Vagina (tissue), 2 donors: ENCODE measurements around the gene TNRC18. TPM values are rescaled to one million over a fixed set of nuclear protein-coding genes. Genes with fewer than 3 reads are reported as not detected.

Experiments used
- DNase-seq, 2 donors: peaks; one replicate each; pipeline ENCODE4 v3.0.0-alpha.2; 2017; ENCODE audit errors: extremely low spot score in 2 of 2
- H3K27ac ChIP-seq: fragments of 200-600 bp; sonication (generic); one replicate; pipeline ENCODE4 v1.5.1; 2019
- H3K27me3 ChIP-seq: fragments of 200-600 bp; sonication (generic); one replicate; pipeline ENCODE4 v1.5.1; 2019
- H3K36me3 ChIP-seq, 2 donors: fragments of 200-600 bp; sonication (generic); one replicate each; pipeline ENCODE4 v1.5.1; 2017 to 2019
- H3K4me1 ChIP-seq: fragments of 200-600 bp; sonication (generic); one replicate; pipeline ENCODE4 v1.5.1; 2019
- H3K4me3 ChIP-seq, 2 donors: fragments of 200-600 bp; sonication (generic); 1 replicate in 1 of 2; 2 replicates in 1 of 2; pipeline ENCODE4 v1.5.1; 2016 to 2019
- H3K9me3 ChIP-seq: fragments of 200-600 bp; sonication (generic); one replicate; pipeline ENCODE4 v1.5.1; 2019
- CTCF ChIP-seq, 3 experiments: fragments of 450-650 bp in 2 of 3; fragments of 200-600 bp in 1 of 3; sonication (generic) in 1 of 3; IDR thresholded peaks; one replicate each; pipeline ENCODE4 v1.5.1; 2017 to 2019; ENCODE audit warnings: antibody characterized with exemption in 3 of 3, mild to moderate bottlenecking in 2 of 3, moderate library complexity in 2 of 3
- POLR2A ChIP-seq, 2 donors: fragments of 450-650 bp; IDR thresholded peaks; one replicate each; pipeline ENCODE4 v1.6.1; 2017; ENCODE audit warnings: antibody characterized with exemption in 2 of 2, mild to moderate bottlenecking in 2 of 2, moderate library complexity in 2 of 2
- POLR2AphosphoS5 ChIP-seq, 2 donors: sonication (generic); formaldehyde crosslinking; IDR thresholded peaks; one replicate each; pipeline ENCODE4 v1.9.0; 2017; ENCODE audit warnings: antibody characterized with exemption in 2 of 2, mild to moderate bottlenecking in 2 of 2, low read depth in 1 of 2; ENCODE audit not compliant: insufficient read depth in 1 of 2
- intact Hi-C: fragments of 100-400 bp; cut with DNase I; formaldehyde crosslinking; loops from one replicate; pipeline ENCODE4 v1.15.1; 2023
- total RNA-seq: library from RNA; depleted of rRNA; stranded (reverse); fragments of >200 nt; gene quantifications from one replicate; pipeline ENCODE4 v1.2.3, GENCODE V29; 2016

TNRC18 gene
- total RNA-seq, 1 donor from 2014 or later, result 79.8 TPM

DNA sequence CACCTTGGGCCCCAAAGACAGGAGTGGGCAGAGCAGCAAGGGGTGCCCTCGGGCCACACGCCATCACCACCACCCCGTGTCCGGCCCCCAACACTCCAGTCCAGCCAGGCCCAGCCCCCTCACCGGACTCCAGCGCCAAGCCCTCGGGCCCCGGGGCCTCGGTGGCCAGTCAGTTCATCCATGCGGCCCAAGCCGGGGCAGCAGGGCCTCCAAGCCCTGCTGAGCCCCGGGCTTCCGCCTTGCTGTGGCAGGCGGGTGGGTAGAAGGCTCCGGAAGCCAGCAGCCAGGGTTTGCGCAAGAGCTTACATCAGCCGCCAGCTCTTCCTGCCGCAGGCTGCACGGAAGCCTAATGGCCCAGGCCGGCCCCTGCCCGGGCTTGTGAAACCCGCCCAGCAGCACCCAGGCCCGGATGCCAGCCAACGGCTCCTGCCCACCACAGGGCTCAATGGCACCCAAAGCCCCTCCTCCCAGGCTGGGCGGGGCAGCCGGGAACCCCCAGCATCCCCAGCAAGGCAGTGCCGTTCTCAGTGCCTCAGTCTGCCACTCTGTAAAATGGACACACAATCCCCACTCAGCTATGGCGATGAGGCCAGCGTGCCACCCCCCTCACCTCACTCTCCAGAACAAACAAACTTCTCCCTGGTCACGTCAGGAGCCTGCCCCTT, 26.5 kb downstream of the TNRC18 start:
- peaks cover 0 to 18% of the 10 kb centered on the region in 2 donors for H3K36me3 ChIP-seq
- peak overlapping the region; percentile 35 to 39 for H3K4me3 ChIP-seq
- peak overlapping the region; percentile 83 for H3K27ac ChIP-seq
- no peaks in the 10 kb centered on the region for H3K9me3 ChIP-seq
- H3K27me3 ChIP-seq, result no peaks in the 10 kb centered on the region
- peaks cover 37% of the 10 kb centered on the region for H3K4me1 ChIP-seq
- TF ChIP-seq POLR2AphosphoS5 (IDR thresholded peaks at IDR 0.05; ENCODE audit: insufficient read depth in 1 of 2, low read depth in 1 of 2) (peak; percentile 48 to 77), CTCF (IDR thresholded peaks at IDR 0.05) (no peak)
- intact Hi-C loops, result no loop called here
- no peak for DNase-seq

DNA sequence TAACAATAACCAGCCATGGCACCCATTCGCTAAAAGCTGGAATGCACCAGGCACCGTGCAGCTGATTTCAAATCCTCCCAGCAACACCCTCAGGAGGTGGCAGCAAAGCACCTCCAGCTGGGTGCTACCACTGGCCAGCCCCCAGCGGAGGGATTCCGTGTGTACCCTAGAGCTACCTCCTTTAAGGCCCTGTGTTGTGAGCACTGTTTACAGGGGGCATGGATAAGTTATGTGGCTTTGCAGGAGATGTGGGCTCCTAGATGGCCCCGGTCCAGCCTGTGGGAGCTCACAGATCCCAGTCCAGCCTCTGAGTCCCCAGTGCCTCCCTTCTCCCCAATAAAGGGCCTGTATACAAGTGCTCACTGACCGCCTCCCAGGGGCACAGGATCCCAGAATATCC, 27.1 kb downstream of the TNRC18 start:
- Histone ChIP-seq H3K4me1 (peaks cover 37% of the 10 kb centered on the region), H3K27ac (peak overlapping the region; percentile 83), H3K4me3 (peak overlapping the region; percentile 35 to 39), H3K9me3 (no peaks in the 10 kb centered on the region), H3K36me3 (peaks cover 0 to 18% of the 10 kb centered on the region in 2 donors), H3K27me3 (no peaks in the 10 kb centered on the region)
- TF ChIP-seq POLR2A (IDR thresholded peaks at IDR 0.05), result no peak
- no peak for DNase-seq
- intact Hi-C loops, result no loop called here

DNA sequence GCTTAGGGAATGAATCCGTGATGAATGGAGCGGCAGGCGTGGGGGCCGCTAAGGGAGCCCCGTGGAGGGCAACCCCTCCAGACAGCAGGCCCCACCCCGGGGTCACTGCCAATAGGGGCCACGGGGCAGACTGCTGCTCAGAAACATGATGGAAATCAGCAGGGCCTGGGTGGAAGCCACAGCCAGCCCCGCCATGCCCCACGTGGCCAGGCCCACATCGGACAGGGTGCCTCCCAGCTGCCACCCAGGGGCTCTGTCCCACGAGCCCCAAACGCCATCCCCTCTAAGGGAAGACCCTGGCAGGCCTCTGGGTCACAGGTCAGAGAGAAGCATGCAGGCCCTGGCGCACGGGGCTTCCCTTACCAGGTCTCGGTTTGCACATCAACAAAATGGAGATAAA, 28.4 kb downstream of the TNRC18 start:
- intact Hi-C loops, result no loop called here
- H3K9me3 ChIP-seq, result no peaks in the 10 kb centered on the region
- H3K27ac ChIP-seq, result peak overlapping the region; percentile 22
- TF ChIP-seq POLR2AphosphoS5 (IDR thresholded peaks at IDR 0.05; ENCODE audit: insufficient read depth in 1 of 2, low read depth in 1 of 2), result no peak
- H3K4me3 ChIP-seq, result no peak overlapping the region
- H3K36me3 ChIP-seq, result peaks cover 0 to 22% of the 10 kb centered on the region in 2 donors
- H3K27me3 ChIP-seq, result no peaks in the 10 kb centered on the region
- DNase-seq, result no peak
- peaks cover 46% of the 10 kb centered on the region for H3K4me1 ChIP-seq

DNA sequence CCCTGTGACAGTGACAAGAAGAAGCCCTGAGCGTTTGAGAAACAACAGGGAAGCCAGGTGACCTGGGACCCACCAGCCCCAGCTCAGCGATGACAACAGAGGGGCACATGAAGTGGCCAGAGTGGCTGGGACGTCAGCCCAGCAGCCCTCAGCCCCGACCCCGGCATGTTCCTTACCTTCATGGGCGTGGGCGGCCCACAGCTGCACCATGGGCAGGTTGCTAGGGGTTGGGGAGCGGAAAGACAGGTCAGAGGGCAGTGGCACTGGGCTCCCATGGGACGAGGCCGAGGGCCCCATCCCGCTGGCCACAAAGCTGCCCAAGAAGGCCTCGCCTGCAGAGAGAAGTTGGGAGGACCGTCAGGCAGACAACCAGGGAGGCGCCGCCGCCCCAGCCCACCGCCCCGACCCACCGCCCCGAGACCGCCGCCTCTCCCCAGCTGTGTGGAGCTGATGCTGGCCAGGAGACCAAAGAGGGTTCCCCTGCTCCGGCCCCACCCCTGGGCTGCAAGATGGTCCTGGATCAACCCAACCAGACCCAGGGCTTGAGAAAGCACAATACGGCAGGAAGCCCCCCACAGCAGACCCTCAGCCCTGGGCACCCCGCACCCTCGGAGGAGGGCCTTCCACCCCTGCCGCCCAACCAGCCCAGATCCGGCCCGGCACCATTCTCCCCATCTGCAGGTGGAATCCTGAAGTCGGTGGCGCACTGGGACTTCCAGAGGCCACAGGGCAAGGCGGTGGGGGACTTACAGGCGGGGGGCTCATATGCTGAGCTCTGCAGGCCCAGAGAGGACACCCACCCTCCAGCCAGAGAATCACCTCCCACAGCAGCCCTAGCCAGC, 29.1 kb downstream of the TNRC18 start:
- H3K27me3 ChIP-seq, result no peaks in the 10 kb centered on the region
- intact Hi-C loops, result no loop called here
- H3K4me1 ChIP-seq, result peaks cover 46% of the 10 kb centered on the region
- H3K36me3 ChIP-seq, result peaks cover 0 to 29% of the 10 kb centered on the region in 2 donors
- peak overlapping the region; percentile 22 for H3K27ac ChIP-seq
- H3K9me3 ChIP-seq, result no peaks in the 10 kb centered on the region
- no peak for DNase-seq
- TF ChIP-seq POLR2AphosphoS5 (IDR thresholded peaks at IDR 0.05; ENCODE audit: insufficient read depth in 1 of 2, low read depth in 1 of 2), result no peak
- TF ChIP-seq POLR2A (IDR thresholded peaks at IDR 0.05), result no peak
- TF ChIP-seq CTCF (IDR thresholded peaks at IDR 0.05), result no peak
- no peak overlapping the region for H3K4me3 ChIP-seq

DNA sequence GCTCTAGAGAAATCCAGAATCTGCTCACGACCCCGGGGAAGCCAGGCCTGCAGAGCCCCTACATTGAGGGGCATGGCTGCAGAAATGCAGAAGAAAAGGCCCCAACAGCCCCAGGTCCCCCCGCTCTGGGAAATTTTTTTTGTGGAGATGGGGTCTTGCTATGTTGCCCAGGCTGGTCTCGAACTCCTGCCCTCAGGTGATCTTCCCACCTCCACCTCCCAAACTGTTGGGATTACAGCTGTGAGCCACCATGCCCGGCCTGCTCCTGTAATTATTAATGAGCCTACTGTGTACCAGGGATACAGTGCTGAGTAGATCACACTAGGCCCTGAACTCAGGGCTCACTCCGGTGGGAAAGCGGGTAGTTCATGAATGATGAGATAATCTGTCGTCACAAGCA, 29.9 kb downstream of the TNRC18 start:
- no peaks in the 10 kb centered on the region for H3K9me3 ChIP-seq
- no peak for DNase-seq
- intact Hi-C loops, result no loop called here
- peaks cover 0 to 33% of the 10 kb centered on the region in 2 donors for H3K36me3 ChIP-seq
- peaks cover 46% of the 10 kb centered on the region for H3K4me1 ChIP-seq
- no peaks in the 10 kb centered on the region for H3K27me3 ChIP-seq
- H3K4me3 ChIP-seq, result no peak overlapping the region
- TF ChIP-seq CTCF (IDR thresholded peaks at IDR 0.05) (no peak), POLR2AphosphoS5 (IDR thresholded peaks at IDR 0.05; ENCODE audit: insufficient read depth in 1 of 2, low read depth in 1 of 2) (no peak), POLR2A (IDR thresholded peaks at IDR 0.05) (no peak)
- no peak overlapping the region for H3K27ac ChIP-seq

GRCh38 chr7:5393328-5393727, 30.3 kb downstream of the TNRC18 start:
- Histone ChIP-seq H3K36me3 (peaks cover 0 to 33% of the 10 kb centered on the region in 2 donors), H3K4me1 (peaks cover 46% of the 10 kb centered on the region), H3K27ac (no peak overlapping the region), H3K9me3 (no peaks in the 10 kb centered on the region), H3K4me3 (no peak overlapping the region), H3K27me3 (no peaks in the 10 kb centered on the region)
- no peak for DNase-seq
- TF ChIP-seq CTCF (IDR thresholded peaks at IDR 0.05), result no peak
- TF ChIP-seq POLR2AphosphoS5 (IDR thresholded peaks at IDR 0.05; ENCODE audit: insufficient read depth in 1 of 2, low read depth in 1 of 2), result no peak
- no peak for TF ChIP-seq POLR2A (IDR thresholded peaks at IDR 0.05)
- intact Hi-C loops, result no loop called here
